Skeletal muscle tissue (tissue), 4 donors: ENCODE results near the gene UQCC5. TPM values are rescaled to one million over a fixed set of nuclear protein-coding genes. Genes with fewer than 3 reads are reported as not detected.

Source experiments
- H3K27ac ChIP-seq: one replicate; pipeline ENCODE4 v1.7.0; 2013; ENCODE audit warnings: mild to moderate bottlenecking, low read depth, low read length, inconsistent platforms
- H3K27me3 ChIP-seq, 3 donors: one replicate each; pipeline ENCODE4 v1.7.0; 2013; ENCODE audit warnings: low read length in 3 of 3; ENCODE audit not compliant: control insufficient read depth in 3 of 3, insufficient read depth in 3 of 3
- H3K36me3 ChIP-seq, 3 donors: one replicate each; pipeline ENCODE4 v1.7.0; 2013; ENCODE audit warnings: low read length in 3 of 3; ENCODE audit not compliant: control insufficient read depth in 3 of 3, insufficient read depth in 3 of 3
- H3K4me1 ChIP-seq, 3 donors: one replicate each; pipeline ENCODE4 v1.7.0; 2013; ENCODE audit warnings: low read length in 3 of 3, mild to moderate bottlenecking in 3 of 3; ENCODE audit not compliant: control insufficient read depth in 3 of 3, insufficient read depth in 3 of 3
- H3K4me3 ChIP-seq, 3 donors: one replicate each; pipeline ENCODE4 v1.7.0; 2013; ENCODE audit warnings: low read length in 3 of 3
- H3K9ac ChIP-seq, 3 donors: one replicate each; pipeline ENCODE4 v1.7.0; 2013; ENCODE audit warnings: low read length in 3 of 3, mild to moderate bottlenecking in 3 of 3, moderate library complexity in 2 of 3, low read depth in 1 of 3
- H3K9me3 ChIP-seq, 3 donors: one replicate each; pipeline ENCODE4 v1.7.0; 2013; ENCODE audit warnings: low read length in 3 of 3; ENCODE audit not compliant: control insufficient read depth in 3 of 3
- total RNA-seq: library from RNA; depleted of rRNA; stranded (reverse); fragments of >200 nt; gene quantifications from one replicate; pipeline ENCODE4 v1.2.3, GENCODE V29; 2014
- donor health status: Osteomylitis.

UQCC5 gene, protein sequence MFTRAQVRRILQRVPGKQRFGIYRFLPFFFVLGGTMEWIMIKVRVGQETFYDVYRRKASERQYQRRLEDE
- total RNA-seq: 1.0 TPM

DNA sequence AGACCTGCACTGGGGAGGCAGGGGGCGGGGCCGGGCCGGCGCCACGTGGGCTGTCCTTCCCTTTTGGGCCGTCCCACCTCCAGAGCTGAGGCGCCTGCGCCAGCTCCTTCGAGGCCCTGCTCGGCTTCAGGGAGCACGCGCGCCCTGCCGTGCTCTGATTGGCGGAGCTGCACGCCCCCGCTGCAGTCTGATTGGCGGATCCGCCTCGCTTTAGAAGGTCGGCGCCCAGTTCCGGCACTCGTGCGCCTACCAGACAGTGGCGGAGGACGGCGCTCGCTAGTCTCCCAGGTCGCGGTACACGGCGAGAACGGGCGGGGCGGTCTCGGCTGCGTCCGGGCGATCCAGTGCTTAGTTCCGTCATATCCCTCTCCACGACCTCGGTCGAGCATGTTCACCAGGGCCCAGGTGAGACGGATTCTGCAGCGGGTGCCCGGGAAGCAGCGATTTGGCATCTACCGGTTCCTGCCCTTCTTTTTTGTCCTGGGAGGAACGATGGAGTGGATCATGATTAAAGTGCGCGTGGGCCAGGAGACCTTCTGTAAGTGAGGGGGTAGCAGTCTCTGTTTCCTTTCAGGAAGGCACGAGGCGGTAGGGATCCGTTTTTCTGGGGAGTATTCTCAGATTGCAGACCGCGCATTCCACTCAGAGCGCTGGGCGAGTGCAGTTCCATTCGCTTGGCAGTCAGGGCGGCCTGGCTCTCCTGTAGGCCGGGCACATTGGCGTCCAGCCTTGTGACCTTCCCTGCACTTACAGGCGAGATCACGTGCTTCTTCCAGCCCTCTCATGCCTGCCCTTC, at the start of gene UQCC5:
TSS of gene UQCC5 (plus strand) at position 237 of the 796 bp plus-strand sequence. CDS start at position 388, 151 bp downstream.
- Histone ChIP-seq H3K9ac (peak within 1 kb of the TSS; percentile 87 to 100 (median 96)), H3K36me3 (peaks cover 5 to 8% (median 7%) of the 10 kb centered on the region in 3 donors), H3K4me3 (peak within 1 kb of the TSS; percentile 94 to 98 (median 94)), H3K27me3 (peaks cover 0 to 3% (median 0%) of the 10 kb centered on the region in 3 donors), H3K9me3 (no peaks in the 10 kb centered on the region), H3K4me1 (peaks cover 43 to 61% (median 45%) of the 10 kb centered on the region in 3 donors), H3K27ac (peak within 1 kb of the TSS; percentile 93)

DNA sequence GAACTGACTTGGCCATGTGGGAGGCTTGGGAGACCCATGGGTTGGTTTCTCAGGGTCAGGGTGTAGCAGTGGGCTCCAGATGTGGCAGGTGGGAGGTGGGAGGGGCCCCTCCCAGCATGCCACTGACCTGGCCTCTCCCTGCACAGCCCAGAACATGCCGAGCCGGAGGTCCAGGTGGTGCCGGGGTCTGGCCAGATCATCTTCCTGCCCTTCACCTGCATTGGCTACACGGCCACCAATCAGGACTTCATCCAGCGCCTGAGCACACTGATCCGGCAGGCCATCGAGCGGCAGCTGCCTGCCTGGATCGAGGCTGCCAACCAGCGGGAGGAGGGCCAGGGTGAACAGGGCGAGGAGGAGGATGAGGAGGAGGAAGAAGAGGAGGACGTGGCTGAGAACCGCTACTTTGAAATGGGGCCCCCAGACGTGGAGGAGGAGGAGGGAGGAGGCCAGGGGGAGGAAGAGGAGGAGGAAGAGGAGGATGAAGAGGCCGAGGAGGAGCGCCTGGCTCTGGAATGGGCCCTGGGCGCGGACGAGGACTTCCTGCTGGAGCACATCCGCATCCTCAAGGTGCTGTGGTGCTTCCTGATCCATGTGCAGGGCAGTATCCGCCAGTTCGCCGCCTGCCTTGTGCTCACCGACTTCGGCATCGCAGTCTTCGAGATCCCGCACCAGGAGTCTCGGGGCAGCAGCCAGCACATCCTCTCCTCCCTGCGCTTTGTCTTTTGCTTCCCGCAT, 49.2 kb upstream of the UQCC5 start:
- H3K27ac ChIP-seq: no peak overlapping the region
- H3K27me3 ChIP-seq: no peaks in the 10 kb centered on the region
- no peak overlapping the region for H3K9ac ChIP-seq
- H3K4me1 ChIP-seq: peaks cover 42 to 55% (median 43%) of the 10 kb centered on the region in 3 donors
- H3K9me3 ChIP-seq: no peaks in the 10 kb centered on the region
- peaks cover 73 to 77% (median 76%) of the 10 kb centered on the region in 3 donors for H3K36me3 ChIP-seq
- no peak overlapping the region for H3K4me3 ChIP-seq

DNA sequence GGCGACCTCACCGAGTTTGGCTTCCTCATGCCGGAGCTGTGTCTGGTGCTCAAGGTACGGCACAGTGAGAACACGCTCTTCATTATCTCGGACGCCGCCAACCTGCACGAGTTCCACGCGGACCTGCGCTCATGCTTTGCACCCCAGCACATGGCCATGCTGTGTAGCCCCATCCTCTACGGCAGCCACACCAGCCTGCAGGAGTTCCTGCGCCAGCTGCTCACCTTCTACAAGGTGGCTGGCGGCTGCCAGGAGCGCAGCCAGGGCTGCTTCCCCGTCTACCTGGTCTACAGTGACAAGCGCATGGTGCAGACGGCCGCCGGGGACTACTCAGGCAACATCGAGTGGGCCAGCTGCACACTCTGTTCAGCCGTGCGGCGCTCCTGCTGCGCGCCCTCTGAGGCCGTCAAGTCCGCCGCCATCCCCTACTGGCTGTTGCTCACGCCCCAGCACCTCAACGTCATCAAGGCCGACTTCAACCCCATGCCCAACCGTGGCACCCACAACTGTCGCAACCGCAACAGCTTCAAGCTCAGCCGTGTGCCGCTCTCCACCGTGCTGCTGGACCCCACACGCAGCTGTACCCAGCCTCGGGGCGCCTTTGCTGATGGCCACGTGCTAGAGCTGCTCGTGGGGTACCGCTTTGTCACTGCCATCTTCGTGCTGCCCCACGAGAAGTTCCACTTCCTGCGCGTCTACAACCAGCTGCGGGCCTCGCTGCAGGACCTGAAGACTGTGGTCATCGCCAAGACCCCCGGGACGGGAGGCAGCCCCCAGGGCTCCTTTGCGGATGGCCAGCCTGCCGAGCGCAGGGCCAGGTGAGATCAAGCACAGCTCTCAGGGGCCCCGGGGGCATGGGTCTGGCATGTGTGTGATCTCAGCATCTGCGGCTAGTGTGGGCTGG, 48.4 kb upstream of the UQCC5 start:
- H3K4me1 ChIP-seq: peaks cover 38 to 59% (median 51%) of the 10 kb centered on the region in 3 donors
- no peak overlapping the region for H3K27ac ChIP-seq
- H3K9ac ChIP-seq: no peak overlapping the region
- H3K36me3 ChIP-seq: peaks cover 75 to 76% (median 75%) of the 10 kb centered on the region in 3 donors
- H3K4me3 ChIP-seq: no peak overlapping the region
- H3K27me3 ChIP-seq: no peaks in the 10 kb centered on the region
- no peaks in the 10 kb centered on the region for H3K9me3 ChIP-seq

DNA sequence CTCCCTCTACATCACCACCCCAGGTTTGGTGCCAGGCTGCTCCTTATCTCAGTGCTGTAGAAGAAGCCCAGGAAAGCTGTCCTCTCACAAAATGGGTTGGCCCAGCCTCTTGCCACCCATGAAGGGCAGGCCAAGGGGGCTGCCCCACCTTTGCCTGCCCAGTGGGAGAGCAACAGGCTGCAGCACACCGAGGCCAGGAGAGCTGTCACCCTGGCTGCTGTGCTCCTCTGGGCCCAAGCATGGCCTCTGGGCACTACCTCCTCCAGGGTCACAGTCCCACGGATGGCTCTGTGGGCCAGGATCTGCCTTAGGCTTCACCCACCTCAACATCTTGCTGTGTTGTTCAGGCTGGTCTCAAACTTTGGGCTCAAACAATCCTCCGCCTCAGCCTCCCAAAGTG, 47.7 kb upstream of the UQCC5 start:
- no peak overlapping the region for H3K9ac ChIP-seq
- peaks cover 71 to 79% (median 75%) of the 10 kb centered on the region in 3 donors for H3K36me3 ChIP-seq
- H3K4me1 ChIP-seq: peaks cover 34 to 59% (median 53%) of the 10 kb centered on the region in 3 donors
- H3K4me3 ChIP-seq: no peak overlapping the region
- no peak overlapping the region for H3K27ac ChIP-seq
- H3K9me3 ChIP-seq: no peaks in the 10 kb centered on the region
- H3K27me3 ChIP-seq: no peaks in the 10 kb centered on the region

DNA sequence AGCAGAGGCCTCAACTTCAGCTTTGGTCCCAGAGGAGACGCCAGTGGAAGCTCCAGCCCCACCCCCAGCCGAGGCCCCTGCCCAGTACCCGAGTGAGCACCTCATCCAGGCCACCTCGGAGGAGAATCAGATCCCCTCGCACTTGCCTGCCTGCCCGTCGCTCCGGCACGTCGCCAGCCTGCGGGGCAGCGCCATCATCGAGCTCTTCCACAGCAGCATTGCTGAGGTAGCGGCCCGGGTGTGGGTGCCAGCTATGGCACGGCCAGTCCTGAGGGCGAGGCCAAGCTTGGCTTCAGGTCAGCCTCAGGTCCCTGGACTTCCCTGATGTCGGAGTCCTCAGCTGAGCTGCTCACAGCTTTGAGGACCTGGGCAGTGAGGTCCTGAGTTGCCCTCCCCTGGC, 47.0 kb upstream of the UQCC5 start:
- no peaks in the 10 kb centered on the region for H3K9me3 ChIP-seq
- H3K36me3 ChIP-seq: peaks cover 69 to 79% (median 75%) of the 10 kb centered on the region in 3 donors
- H3K27ac ChIP-seq: no peak overlapping the region
- H3K4me3 ChIP-seq: no peak overlapping the region
- H3K4me1 ChIP-seq: peaks cover 29 to 60% (median 56%) of the 10 kb centered on the region in 3 donors
- peak overlapping the region in 2 of 3 donors; percentile 40 to 47 for H3K9ac ChIP-seq
- no peaks in the 10 kb centered on the region for H3K27me3 ChIP-seq

DNA sequence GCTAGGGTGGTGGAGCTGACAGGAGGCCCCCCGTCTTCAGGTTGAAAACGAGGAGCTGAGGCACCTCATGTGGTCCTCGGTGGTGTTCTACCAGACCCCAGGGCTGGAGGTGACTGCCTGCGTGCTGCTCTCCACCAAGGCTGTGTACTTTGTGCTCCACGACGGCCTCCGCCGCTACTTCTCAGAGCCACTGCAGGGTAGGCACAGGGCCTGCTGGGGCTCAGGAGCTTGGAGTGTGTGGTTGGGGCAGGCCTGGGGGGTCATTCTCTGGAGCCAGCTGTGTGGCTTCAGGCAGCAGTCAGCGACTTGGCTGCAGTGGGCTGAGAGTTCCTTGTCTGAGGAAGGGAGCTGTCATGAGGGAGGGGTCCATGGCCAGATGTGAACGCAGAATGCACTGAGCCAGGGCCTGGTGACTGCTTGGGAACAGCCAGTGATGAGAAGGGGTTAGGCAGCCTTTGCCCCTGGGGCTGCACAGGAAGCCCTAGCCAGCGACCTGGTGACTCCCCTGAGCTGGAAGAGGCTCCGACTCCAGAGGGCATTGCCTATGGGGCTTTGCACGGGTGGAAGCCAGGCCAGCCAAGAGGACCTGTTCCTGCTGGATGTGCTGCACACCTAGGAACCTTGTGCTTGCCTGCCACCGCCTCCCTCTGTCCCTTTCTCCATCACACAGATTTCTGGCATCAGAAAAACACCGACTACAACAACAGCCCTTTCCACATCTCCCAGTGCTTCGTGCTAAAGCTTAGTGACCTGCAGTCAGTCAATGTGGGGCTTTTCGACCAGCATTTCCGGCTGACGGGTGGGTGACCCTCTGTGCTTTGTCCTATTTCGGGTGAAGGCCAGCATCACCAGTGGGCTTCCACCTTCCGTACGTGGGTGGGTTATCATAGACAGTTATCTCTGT, 46.1 kb upstream of the UQCC5 start:
- Histone ChIP-seq H3K4me3 (no peak overlapping the region), H3K36me3 (peaks cover 64 to 76% (median 69%) of the 10 kb centered on the region in 3 donors), H3K9me3 (no peaks in the 10 kb centered on the region), H3K4me1 (peaks cover 21 to 55% (median 55%) of the 10 kb centered on the region in 3 donors), H3K9ac (peak overlapping the region in 1 of 3 donors; percentile 40), H3K27ac (peak overlapping the region; percentile 25), H3K27me3 (no peaks in the 10 kb centered on the region)

DNA sequence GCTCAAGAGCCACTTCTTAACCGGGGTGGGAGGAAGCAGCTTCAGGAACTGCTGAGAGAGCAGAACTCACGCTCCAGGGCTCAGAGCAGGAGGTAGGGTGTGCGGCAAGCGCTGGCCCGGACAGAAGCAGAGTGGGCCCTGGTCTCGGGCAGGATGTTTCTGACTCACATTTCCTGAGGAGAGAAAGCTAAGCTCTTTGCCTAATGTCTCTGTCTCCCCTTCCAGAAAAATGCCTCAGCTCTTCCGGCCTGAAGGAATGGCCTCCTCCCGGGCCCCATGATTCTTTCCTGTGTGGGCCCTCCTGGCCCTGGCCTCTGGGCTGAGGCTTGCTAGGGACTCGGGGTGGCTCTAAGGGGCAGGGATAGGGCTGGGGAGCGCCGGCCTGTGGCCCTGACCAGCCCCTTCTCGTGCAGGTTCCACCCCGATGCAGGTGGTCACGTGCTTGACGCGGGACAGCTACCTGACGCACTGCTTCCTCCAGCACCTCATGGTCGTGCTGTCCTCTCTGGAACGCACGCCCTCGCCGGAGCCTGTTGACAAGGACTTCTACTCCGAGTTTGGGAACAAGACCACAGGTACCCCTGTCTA, 45.4 kb upstream of the UQCC5 start:
- Histone ChIP-seq H3K27me3 (no peaks in the 10 kb centered on the region), H3K4me3 (no peak overlapping the region), H3K36me3 (peaks cover 59 to 68% (median 63%) of the 10 kb centered on the region in 3 donors), H3K9me3 (no peaks in the 10 kb centered on the region), H3K27ac (peak overlapping the region; percentile 46), H3K4me1 (peaks cover 20 to 62% (median 55%) of the 10 kb centered on the region in 3 donors), H3K9ac (peak overlapping the region in 1 of 3 donors; percentile 25)

DNA sequence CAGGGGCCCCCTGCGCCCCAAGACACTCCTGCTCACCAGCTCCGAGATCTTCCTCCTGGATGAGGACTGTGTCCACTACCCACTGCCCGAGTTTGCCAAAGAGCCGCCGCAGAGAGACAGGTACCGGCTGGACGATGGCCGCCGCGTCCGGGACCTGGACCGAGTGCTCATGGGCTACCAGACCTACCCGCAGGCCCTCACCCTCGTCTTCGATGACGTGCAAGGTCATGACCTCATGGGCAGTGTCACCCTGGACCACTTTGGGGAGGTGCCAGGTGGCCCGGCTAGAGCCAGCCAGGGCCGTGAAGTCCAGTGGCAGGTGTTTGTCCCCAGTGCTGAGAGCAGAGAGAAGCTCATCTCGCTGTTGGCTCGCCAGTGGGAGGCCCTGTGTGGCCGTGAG, 44.3 kb upstream of the UQCC5 start:
- Histone ChIP-seq H3K27me3 (no peaks in the 10 kb centered on the region), H3K9me3 (no peaks in the 10 kb centered on the region), H3K9ac (no peak overlapping the region), H3K27ac (no peak overlapping the region), H3K4me1 (peaks cover 22 to 69% (median 61%) of the 10 kb centered on the region in 3 donors), H3K36me3 (peaks cover 50 to 60% (median 55%) of the 10 kb centered on the region in 3 donors), H3K4me3 (no peak overlapping the region)
